Measurements from ENCODE around the gene DPH1. TPM values are rescaled to one million over a fixed set of nuclear protein-coding genes. Genes with fewer than 3 reads are reported as not detected.
A peak's percentile ranks its signal among the peaks of the same experiment; 100 is the strongest.

Gene DPH1
- total RNA-seq, 4 donors from 2014 or later = 41.6 to 61.1 (median 49.3) TPM

- intact Hi-C loops (cut with DNase I) = loop anchor here (5.0 kb wide), 2 partner anchors 36 to 226 kb away; no protein-coding TSS in a partner anchor
- peaks cover 5 to 14% of the 10 kb centered on the region in 2 donors for H3K36me3 ChIP-seq
- no peak for TF ChIP-seq POLR2A (IDR thresholded peaks at IDR 0.05)
- peak in 1 of 6 experiments; percentile 24 for TF ChIP-seq CTCF (IDR thresholded peaks at IDR 0.05)
- peaks cover 13 to 70% of the 10 kb centered on the region in 2 donors for H3K4me1 ChIP-seq
- peak overlapping the region; percentile 73 to 91 (median 89) for H3K27ac ChIP-seq
- peak overlapping the region in 2 of 3 donors; percentile 30 to 58 for H3K4me3 ChIP-seq (replicated peaks in 1 of 3)
- H3K27me3 ChIP-seq = peaks cover 5% of the 10 kb centered on the region
- DNase-seq = peak; percentile 50 to 62
- WGBS, 2 donors = 11 to 23% methylated on average over 20 to 22 of the region's 85 CpGs
- no peaks in the 10 kb centered on the region for H3K9me3 ChIP-seq
These were observed 26.5 kb downstream of the DPH1 start for GRCh38 chr17:2056206-2057174.

- whole genome bisulfite sequencing, 2 donors = 33% methylated on average over 3 of the region's 81 CpGs; no CpG with 5 or more reads in 1 of the 2 donors
- DNase-seq = no peak
- H3K4me3 ChIP-seq (replicated peaks in 1 of 3) = peak overlapping the region in 1 of 3 donors; percentile 58
- intact Hi-C loops (cut with DNase I) = loop anchor here (5.0 kb wide), 2 partner anchors 35 to 225 kb away; no protein-coding TSS in a partner anchor
- H3K4me1 ChIP-seq = peaks cover 13 to 70% of the 10 kb centered on the region in 2 donors
- H3K36me3 ChIP-seq = peaks cover 5 to 15% of the 10 kb centered on the region in 2 donors
- no peak for TF ChIP-seq POLR2A (IDR thresholded peaks at IDR 0.05)
- peak in 1 of 6 experiments; percentile 2 for TF ChIP-seq CTCF (IDR thresholded peaks at IDR 0.05)
- peak overlapping the region in 1 of 3 donors; percentile 89 for H3K27ac ChIP-seq
- H3K27me3 ChIP-seq = peaks cover 5% of the 10 kb centered on the region
- H3K9me3 ChIP-seq = no peaks in the 10 kb centered on the region
These were observed 27.3 kb downstream of the DPH1 start for GRCh38 chr17:2057175-2057759.

GRCh38 chr17:2057760-2058585 is 28.0 kb downstream of the DPH1 start:
- Histone ChIP-seq H3K27ac (peak overlapping the region in 2 of 3 donors; percentile 28 to 65), H3K36me3 (peaks cover 10 to 15% of the 10 kb centered on the region in 2 donors), H3K9me3 (no peaks in the 10 kb centered on the region), H3K4me3 (replicated peaks in 1 of 3) (no peak overlapping the region), H3K4me1 (peaks cover 13 to 76% of the 10 kb centered on the region in 2 donors), H3K27me3 (peaks cover 5% of the 10 kb centered on the region)
- 25% methylated on average over 43 of the region's 98 CpGs; no CpG with 5 or more reads in 1 of the 2 donors for WGBS, 2 donors
- intact Hi-C loops (cut with DNase I) = loop anchor here (5.0 kb wide), 2 partner anchors 34 to 224 kb away; no protein-coding TSS in a partner anchor
- no peak for DNase-seq
- no peak for TF ChIP-seq CTCF (IDR thresholded peaks at IDR 0.05)
- no peak for TF ChIP-seq POLR2A (IDR thresholded peaks at IDR 0.05)

- H3K4me3 ChIP-seq (replicated peaks in 1 of 3) = peak overlapping the region in 1 of 3 donors; percentile 19
- intact Hi-C loops (cut with DNase I) = loop anchor here (5.0 kb wide), 2 partner anchors 33 to 223 kb away; no protein-coding TSS in a partner anchor
- peaks cover 9 to 80% of the 10 kb centered on the region in 2 donors for H3K4me1 ChIP-seq
- DNase-seq = peak; percentile 46 to 52
- H3K36me3 ChIP-seq = peaks cover 11 to 16% of the 10 kb centered on the region in 2 donors
- peak overlapping the region; percentile 25 to 65 (median 49) for H3K27ac ChIP-seq
- H3K27me3 ChIP-seq = peaks cover 5% of the 10 kb centered on the region
- H3K9me3 ChIP-seq = no peaks in the 10 kb centered on the region
- WGBS, 2 donors = 20 to 38% methylated on average over 16 to 41 of the region's 78 CpGs
- TF ChIP-seq POLR2A (IDR thresholded peaks at IDR 0.05) = no peak
- peak; percentile 17 to 62 (median 56) for TF ChIP-seq CTCF (IDR thresholded peaks at IDR 0.05)
These were observed 28.9 kb downstream of the DPH1 start for GRCh38 chr17:2058586-2059546.

Data from thyroid gland (tissue), 4 donors.